ENCODE results near the gene ABHD8.

DNA sequence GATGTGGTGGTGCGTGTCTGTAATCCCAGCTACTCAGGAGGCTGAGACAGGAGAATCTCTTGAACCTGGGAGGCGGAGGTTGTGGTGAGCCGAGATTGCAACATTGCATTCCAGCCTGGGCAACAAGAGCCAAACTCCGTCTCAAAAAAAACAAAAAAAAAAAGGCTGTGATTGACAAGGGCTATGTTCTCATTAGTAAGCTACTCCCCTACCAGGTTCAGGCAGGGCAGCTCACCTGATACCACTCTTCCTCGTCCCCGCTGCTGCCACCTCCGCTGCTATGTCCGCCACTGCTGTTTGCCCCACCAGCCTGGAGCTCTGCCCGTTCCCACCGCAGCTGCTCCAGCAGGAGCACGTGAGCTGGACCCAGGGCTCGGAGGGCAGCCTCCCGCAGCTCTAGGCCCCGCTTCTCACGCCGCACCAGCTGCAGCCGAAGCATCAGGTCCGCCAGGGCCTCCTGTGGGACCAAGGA is 48.0 kb downstream of the ABHD8 start:
- TF ChIP-seq, protein P1, sequence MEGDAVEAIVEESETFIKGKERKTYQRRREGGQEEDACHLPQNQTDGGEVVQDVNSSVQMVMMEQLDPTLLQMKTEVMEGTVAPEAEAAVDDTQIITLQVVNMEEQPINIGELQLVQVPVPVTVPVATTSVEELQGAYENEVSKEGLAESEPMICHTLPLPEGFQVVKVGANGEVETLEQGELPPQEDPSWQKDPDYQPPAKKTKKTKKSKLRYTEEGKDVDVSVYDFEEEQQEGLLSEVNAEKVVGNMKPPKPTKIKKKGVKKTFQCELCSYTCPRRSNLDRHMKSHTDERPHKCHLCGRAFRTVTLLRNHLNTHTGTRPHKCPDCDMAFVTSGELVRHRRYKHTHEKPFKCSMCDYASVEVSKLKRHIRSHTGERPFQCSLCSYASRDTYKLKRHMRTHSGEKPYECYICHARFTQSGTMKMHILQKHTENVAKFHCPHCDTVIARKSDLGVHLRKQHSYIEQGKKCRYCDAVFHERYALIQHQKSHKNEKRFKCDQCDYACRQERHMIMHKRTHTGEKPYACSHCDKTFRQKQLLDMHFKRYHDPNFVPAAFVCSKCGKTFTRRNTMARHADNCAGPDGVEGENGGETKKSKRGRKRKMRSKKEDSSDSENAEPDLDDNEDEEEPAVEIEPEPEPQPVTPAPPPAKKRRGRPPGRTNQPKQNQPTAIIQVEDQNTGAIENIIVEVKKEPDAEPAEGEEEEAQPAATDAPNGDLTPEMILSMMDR (IDR thresholded peaks at IDR 0.05; ENCODE audit: insufficient read depth, low read depth, low read length) = no peak
- TF ChIP-seq EZH2 (IDR thresholded peaks at IDR 0.05; ENCODE audit: insufficient read depth, low read length) = no peak

All from astrocyte (in vitro differentiated cells and primary cell).